Measurements from ENCODE around the gene ARHGAP10. TPM values are rescaled to one million over a fixed set of nuclear protein-coding genes. Genes with fewer than 3 reads are reported as not detected.

ARHGAP10 gene
- total RNA-seq, 1 experiment from 2014 or later: 4.8 TPM

- Histone ChIP-seq H3K4me1 (ENCODE audit: insufficient read depth, low read length, poor library complexity, severe bottlenecking) (peaks cover 9% of the 10 kb centered on the region), H3K27ac (ENCODE audit: low read depth, low read length, poor library complexity, severe bottlenecking) (no peak overlapping the region), H3K27me3 (replicated peaks; ENCODE audit: insufficient read depth, low read depth, low read length, poor library complexity) (no peaks in the 10 kb centered on the region), H3K9me3 (ENCODE audit: low read depth, low read length, poor library complexity, severe bottlenecking) (no peaks in the 10 kb centered on the region), H3K36me3 (ENCODE audit: insufficient read depth, low read length, poor library complexity, severe bottlenecking) (no peaks in the 10 kb centered on the region), H3K4me3 (ENCODE audit: low read depth, low read length, poor library complexity, severe bottlenecking) (no peak overlapping the region)
- ChIA-PET POLR2A (ENCODE audit: low non-redundant PET) (no interaction called here), CTCF (no interaction called here)
- TF ChIP-seq CTCF (conservative IDR thresholded peaks at IDR 0.05; ENCODE audit: low read depth, low read length) (no peak), EZH2 (IDR thresholded peaks at IDR 0.05; ENCODE audit: borderline replicate concordance, low read depth, low read length, poor library complexity, severe bottlenecking) (no peak)
- no peak for DNase-seq (ENCODE audit: low spot score)
- intact Hi-C loops (cut with micrococcal nuclease; ENCODE audit: unreplicated experiment): no loop called here
- no TSS peak for BruUV-seq (replicated peaks)
Observed at GRCh38 chr4:148034813-148035212, 302.9 kb downstream of the ARHGAP10 start.

GRCh38 chr4:148041606-148042329, 309.9 kb downstream of the ARHGAP10 start:
- no peaks in the 10 kb centered on the region for H3K27me3 ChIP-seq (replicated peaks; ENCODE audit: insufficient read depth, low read depth, low read length, poor library complexity)
- no peak for DNase-seq (ENCODE audit: low spot score)
- H3K36me3 ChIP-seq (ENCODE audit: insufficient read depth, low read length, poor library complexity, severe bottlenecking): no peaks in the 10 kb centered on the region
- no peak for TF ChIP-seq CTCF (conservative IDR thresholded peaks at IDR 0.05; ENCODE audit: low read depth, low read length)
- no peak for TF ChIP-seq EZH2 (IDR thresholded peaks at IDR 0.05; ENCODE audit: borderline replicate concordance, low read depth, low read length, poor library complexity, severe bottlenecking)
- intact Hi-C loops (cut with micrococcal nuclease; ENCODE audit: unreplicated experiment): no loop called here
- POLR2A ChIA-PET (ENCODE audit: low non-redundant PET): no interaction called here
- CTCF ChIA-PET: no interaction called here
- no peak overlapping the region for H3K4me3 ChIP-seq (ENCODE audit: low read depth, low read length, poor library complexity, severe bottlenecking)
- H3K9me3 ChIP-seq (ENCODE audit: low read depth, low read length, poor library complexity, severe bottlenecking): no peaks in the 10 kb centered on the region
- no peak overlapping the region for H3K27ac ChIP-seq (ENCODE audit: low read depth, low read length, poor library complexity, severe bottlenecking)
- no TSS peak for BruUV-seq (replicated peaks)
- H3K4me1 ChIP-seq (ENCODE audit: insufficient read depth, low read length, poor library complexity, severe bottlenecking): peaks cover 13% of the 10 kb centered on the region

- TF ChIP-seq CTCF (conservative IDR thresholded peaks at IDR 0.05; ENCODE audit: low read depth, low read length) (no peak), EZH2 (IDR thresholded peaks at IDR 0.05; ENCODE audit: borderline replicate concordance, low read depth, low read length, poor library complexity, severe bottlenecking) (no peak)
- intact Hi-C loops (cut with micrococcal nuclease; ENCODE audit: unreplicated experiment): no loop called here
- no peaks in the 10 kb centered on the region for H3K27me3 ChIP-seq (replicated peaks; ENCODE audit: insufficient read depth, low read depth, low read length, poor library complexity)
- CTCF ChIA-PET: no interaction called here
- H3K27ac ChIP-seq (ENCODE audit: low read depth, low read length, poor library complexity, severe bottlenecking): no peak overlapping the region
- H3K4me3 ChIP-seq (ENCODE audit: low read depth, low read length, poor library complexity, severe bottlenecking): no peak overlapping the region
- POLR2A ChIA-PET (ENCODE audit: low non-redundant PET): no interaction called here
- peaks cover 22% of the 10 kb centered on the region for H3K4me1 ChIP-seq (ENCODE audit: insufficient read depth, low read length, poor library complexity, severe bottlenecking)
- H3K36me3 ChIP-seq (ENCODE audit: insufficient read depth, low read length, poor library complexity, severe bottlenecking): no peaks in the 10 kb centered on the region
- no peak for DNase-seq (ENCODE audit: low spot score)
- H3K9me3 ChIP-seq (ENCODE audit: low read depth, low read length, poor library complexity, severe bottlenecking): no peaks in the 10 kb centered on the region
- BruUV-seq (replicated peaks): no TSS peak
Observed at GRCh38 chr4:148044089-148044911, 312.4 kb downstream of the ARHGAP10 start.

Data from A673 (cell line).